ENCODE measurements around the gene ARL8A. TPM values are rescaled to one million over a fixed set of nuclear protein-coding genes. Genes with fewer than 3 reads are reported as not detected.

Gene ARL8A
- total RNA-seq, 2 experiments from 2014 or later: 25.1 to 44.6 TPM

DNA sequence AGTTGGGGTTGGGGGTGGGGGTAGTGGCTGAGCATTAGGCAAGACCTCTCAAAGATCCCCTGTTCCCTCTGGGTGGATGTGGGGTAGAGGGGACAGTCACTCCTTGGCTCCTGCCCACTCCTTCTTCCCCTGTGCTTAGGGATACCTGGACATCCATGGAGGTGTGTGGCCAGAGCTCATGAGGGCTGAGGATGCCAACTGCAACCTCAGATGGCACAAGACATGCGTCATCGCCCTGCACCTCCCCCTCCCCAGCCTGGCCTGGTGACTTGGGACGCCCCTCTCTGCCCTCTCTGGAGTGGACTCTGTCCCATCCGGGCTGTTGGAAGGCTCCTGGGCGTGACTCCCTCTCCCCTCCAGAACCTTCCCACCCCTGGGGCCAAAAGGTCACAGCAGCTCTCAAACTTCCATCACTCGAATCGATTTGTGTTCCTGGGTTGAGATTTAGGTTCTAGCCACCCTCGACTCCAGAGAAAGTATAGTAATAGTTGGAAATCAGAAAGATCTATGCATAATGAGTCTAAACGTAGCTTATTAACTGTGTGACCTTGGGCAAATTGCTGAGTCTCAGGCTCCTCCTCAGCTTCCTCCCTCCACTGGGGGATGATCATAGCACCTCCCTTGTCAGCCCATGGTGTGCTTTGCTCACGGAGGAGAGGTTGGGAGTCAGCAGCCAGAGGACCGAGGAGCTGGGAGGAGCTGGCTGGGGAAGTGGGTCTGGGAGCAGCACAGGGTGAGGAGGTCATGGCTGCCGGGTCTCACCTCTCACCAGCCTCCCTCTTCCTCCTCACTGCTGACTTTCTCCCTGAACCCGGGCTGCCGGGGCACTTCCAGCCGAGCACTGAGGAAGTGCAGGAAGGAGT, 18.1 kb upstream of the ARL8A start:
- no TSS peak for BruUV-seq (replicated peaks)
- Histone ChIP-seq H3K4me3 (ENCODE audit: low read depth, low read length, poor library complexity, severe bottlenecking) (peak overlapping the region; percentile 73), H4K20me1 (ENCODE audit: insufficient read depth, low read length) (no peaks in the 10 kb centered on the region), H3K4me1 (ENCODE audit: insufficient read depth, low read length, poor library complexity, severe bottlenecking) (peaks cover 84% of the 10 kb centered on the region), H2AFZ (ENCODE audit: low read length) (peak overlapping the region; percentile 1; the same call in 1 of the 2 replicates), H3K9me3 (ENCODE audit: low read length) (no peaks in the 10 kb centered on the region), H3K27ac (ENCODE audit: low read depth, low read length, poor library complexity, severe bottlenecking) (peak overlapping the region; percentile 89), H3K36me3 (ENCODE audit: insufficient read depth, low read length) (peaks cover 7% of the 10 kb centered on the region), H3K79me2 (ENCODE audit: insufficient read depth, low read depth, low read length) (peaks cover 28% of the 10 kb centered on the region; the same call in 1 of the 2 replicates), H3K9me2 (ENCODE audit: insufficient read depth, low read length) (no peaks in the 10 kb centered on the region), H3K4me2 (ENCODE audit: low read length) (peak overlapping the region; percentile 95)
- CTCF ChIA-PET (ENCODE audit: unreplicated experiment): interaction anchor here (0.8 to 1.8 kb wide), 4 partner anchors 8 to 27 kb away, joined by 3 to 7 read pairs (median 5); no protein-coding TSS in a partner anchor
- DNase-seq (ENCODE audit: low spot score): peak; percentile 31
- POLR2A ChIA-PET: interaction anchor here (0.6 to 1.6 kb wide), 2 partner anchors 11 to 29 kb away, joined by 4 read pairs; no protein-coding TSS in a partner anchor
- TF ChIP-seq, protein P1, sequence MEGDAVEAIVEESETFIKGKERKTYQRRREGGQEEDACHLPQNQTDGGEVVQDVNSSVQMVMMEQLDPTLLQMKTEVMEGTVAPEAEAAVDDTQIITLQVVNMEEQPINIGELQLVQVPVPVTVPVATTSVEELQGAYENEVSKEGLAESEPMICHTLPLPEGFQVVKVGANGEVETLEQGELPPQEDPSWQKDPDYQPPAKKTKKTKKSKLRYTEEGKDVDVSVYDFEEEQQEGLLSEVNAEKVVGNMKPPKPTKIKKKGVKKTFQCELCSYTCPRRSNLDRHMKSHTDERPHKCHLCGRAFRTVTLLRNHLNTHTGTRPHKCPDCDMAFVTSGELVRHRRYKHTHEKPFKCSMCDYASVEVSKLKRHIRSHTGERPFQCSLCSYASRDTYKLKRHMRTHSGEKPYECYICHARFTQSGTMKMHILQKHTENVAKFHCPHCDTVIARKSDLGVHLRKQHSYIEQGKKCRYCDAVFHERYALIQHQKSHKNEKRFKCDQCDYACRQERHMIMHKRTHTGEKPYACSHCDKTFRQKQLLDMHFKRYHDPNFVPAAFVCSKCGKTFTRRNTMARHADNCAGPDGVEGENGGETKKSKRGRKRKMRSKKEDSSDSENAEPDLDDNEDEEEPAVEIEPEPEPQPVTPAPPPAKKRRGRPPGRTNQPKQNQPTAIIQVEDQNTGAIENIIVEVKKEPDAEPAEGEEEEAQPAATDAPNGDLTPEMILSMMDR (conservative IDR thresholded peaks at IDR 0.05; ENCODE audit: low read length): no peak
- TF ChIP-seq EZH2phosphoT487 (IDR thresholded peaks at IDR 0.05; ENCODE audit: borderline replicate concordance, low read depth, low read length): no peak
- intact Hi-C loops (cut with micrococcal nuclease; ENCODE audit: unreplicated experiment): no loop called here

DNA sequence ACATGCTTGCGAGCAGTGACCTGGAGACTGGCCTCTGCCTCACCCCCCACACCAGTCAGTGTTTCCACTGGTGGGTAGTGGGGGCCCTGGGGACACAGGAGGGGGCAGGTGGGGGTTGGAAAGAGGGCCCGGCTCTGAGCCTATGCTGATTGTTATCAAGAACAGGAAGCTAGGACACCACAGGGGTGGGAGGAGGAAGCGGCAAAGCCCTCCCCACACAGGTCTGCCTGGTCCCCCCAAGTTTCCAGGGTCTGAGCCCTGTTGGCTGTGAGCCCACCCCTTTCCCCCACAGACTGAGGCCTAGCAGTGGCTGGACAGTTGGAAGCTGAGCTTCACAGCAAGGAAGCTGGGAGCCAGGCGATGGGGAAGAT, 17.5 kb upstream of the ARL8A start:
- Histone ChIP-seq H2AFZ (ENCODE audit: low read length) (no peak overlapping the region; the same call in 1 of the 2 replicates), H3K4me1 (ENCODE audit: insufficient read depth, low read length, poor library complexity, severe bottlenecking) (peaks cover 88% of the 10 kb centered on the region), H3K9me3 (ENCODE audit: low read length) (no peaks in the 10 kb centered on the region), H3K27ac (ENCODE audit: low read depth, low read length, poor library complexity, severe bottlenecking) (peak overlapping the region; percentile 89), H3K4me3 (ENCODE audit: low read depth, low read length, poor library complexity, severe bottlenecking) (peak overlapping the region; percentile 73), H3K36me3 (ENCODE audit: insufficient read depth, low read length) (peaks cover 11% of the 10 kb centered on the region), H3K79me2 (ENCODE audit: insufficient read depth, low read depth, low read length) (peaks cover 30% of the 10 kb centered on the region; the same call in 1 of the 2 replicates), H3K4me2 (ENCODE audit: low read length) (peak overlapping the region; percentile 95), H3K9me2 (ENCODE audit: insufficient read depth, low read length) (no peaks in the 10 kb centered on the region), H4K20me1 (ENCODE audit: insufficient read depth, low read length) (no peaks in the 10 kb centered on the region)
- BruUV-seq (replicated peaks): no TSS peak
- CTCF ChIA-PET (ENCODE audit: unreplicated experiment): no interaction called here
- POLR2A ChIA-PET: no interaction called here
- TF ChIP-seq, protein P1 (conservative IDR thresholded peaks at IDR 0.05; ENCODE audit: low read length): no peak
- no peak for TF ChIP-seq EZH2phosphoT487 (IDR thresholded peaks at IDR 0.05; ENCODE audit: borderline replicate concordance, low read depth, low read length)
- peak; percentile 58 for DNase-seq (ENCODE audit: low spot score)
- intact Hi-C loops (cut with micrococcal nuclease; ENCODE audit: unreplicated experiment): no loop called here
